WTC11 (cell line): ENCODE measurements around the gene GPATCH8. TPM values are rescaled to one million over a fixed set of nuclear protein-coding genes. Genes with fewer than 3 reads are reported as not detected.

Source experiments
- ATAC-seq: fragments of 200-7000 bp; cut with Tn5 transposase; 2 replicates; pipeline ENCODE4 v1.10.0; 2021; ENCODE audit warnings: mild to moderate bottlenecking, moderate library complexity
- CTCF ChIA-PET: fragments of 300-600 bp; sonication (Branson Sonifier 250); formaldehyde crosslinking; loops from one replicate; lab custom pipeline; 2021; ENCODE audit warnings: antibody characterized with exemption; lab: Charles Lee
- POLR2A ChIA-PET: fragments of 350-600 bp; sonication (Branson Sonifier 250); formaldehyde crosslinking; loops from one replicate; lab custom pipeline; 2021; ENCODE audit warnings: antibody characterized with exemption; lab: Charles Lee
- DNase-seq: peaks from one replicate; pipeline ENCODE4 v3.0.0; 2021; ENCODE audit warnings: low spot score
- H3K27ac Mint-ChIP-seq: 2 replicates; pipeline ENCODE4 v1.8.0; 2021; ENCODE audit warnings: mixed read lengths
- H3K27me3 Mint-ChIP-seq: 2 replicates; pipeline ENCODE4 v1.8.0; 2021; ENCODE audit warnings: low read depth, mild to moderate bottlenecking, moderate library complexity, mixed read lengths
- H3K36me3 Mint-ChIP-seq: 2 replicates; pipeline ENCODE4 v1.8.0; 2021; ENCODE audit warnings: mixed read lengths
- H3K4me1 Mint-ChIP-seq: 2 replicates; pipeline ENCODE4 v1.8.0; 2022; ENCODE audit warnings: mixed read lengths
- H3K4me3 Mint-ChIP-seq: 2 replicates; pipeline ENCODE4 v1.8.0; 2021; ENCODE audit warnings: mild to moderate bottlenecking, moderate library complexity, mixed read lengths
- H3K9me3 Mint-ChIP-seq: 2 replicates; pipeline ENCODE4 v1.8.0; 2021; ENCODE audit warnings: mixed read lengths
- ARID4B ChIP-seq: sonication (generic); formaldehyde crosslinking; IDR thresholded peaks from 2 replicates; pipeline ENCODE4 v1.8.0; 2023; ENCODE audit warnings: missing genetic modification reagents, mild to moderate bottlenecking, borderline replicate concordance
- CBFB ChIP-seq: sonication (generic); formaldehyde crosslinking; IDR thresholded peaks from 2 replicates; pipeline ENCODE4 v1.8.1; 2022; ENCODE audit warnings: mild to moderate bottlenecking, low read depth, missing genetic modification reagents
- CREB1 ChIP-seq: sonication (generic); formaldehyde crosslinking; IDR thresholded peaks from 2 replicates; pipeline ENCODE4 v1.8.0; 2023; ENCODE audit warnings: mild to moderate bottlenecking, missing genetic modification reagents
- ELF4 ChIP-seq: sonication (generic); formaldehyde crosslinking; IDR thresholded peaks from 2 replicates; pipeline ENCODE4 v1.8.1; 2022; ENCODE audit warnings: low read depth, mild to moderate bottlenecking, moderate library complexity, missing genetic modification reagents
- FOXP1 ChIP-seq: sonication (generic); formaldehyde crosslinking; IDR thresholded peaks from 2 replicates; pipeline ENCODE4 v1.8.0; 2022; ENCODE audit warnings: missing genetic modification reagents, mild to moderate bottlenecking, moderate library complexity, borderline replicate concordance
- IRF1 ChIP-seq: sonication (generic); formaldehyde crosslinking; IDR thresholded peaks from 2 replicates; pipeline ENCODE4 v1.8.0; 2023; ENCODE audit warnings: missing genetic modification reagents
- IRF2 ChIP-seq: sonication (generic); formaldehyde crosslinking; IDR thresholded peaks from 2 replicates; pipeline ENCODE4 v1.8.0; 2022; ENCODE audit warnings: low read depth, missing genetic modification reagents, borderline replicate concordance
- NR1H2 ChIP-seq: sonication (generic); formaldehyde crosslinking; IDR thresholded peaks from 2 replicates; pipeline ENCODE4 v1.9.0; 2021; ENCODE audit warnings: mild to moderate bottlenecking, moderate library complexity, missing genetic modification reagents
- SMAD4 ChIP-seq: sonication (generic); formaldehyde crosslinking; IDR thresholded peaks from 2 replicates; pipeline ENCODE4 v1.8.0; 2022; ENCODE audit warnings: mild to moderate bottlenecking, missing genetic modification reagents
- SOX15 ChIP-seq: fragments of 250-450 bp; sonication (Bioruptor Pico); IDR thresholded peaks from 2 replicates; pipeline ENCODE4 v1.9.0; 2021; ENCODE audit warnings: mild to moderate bottlenecking
- TEAD1 ChIP-seq: sonication (generic); formaldehyde crosslinking; IDR thresholded peaks from 2 replicates; pipeline ENCODE4 v1.8.0; 2022; ENCODE audit warnings: mild to moderate bottlenecking, missing genetic modification reagents
- TEAD4 ChIP-seq: sonication (generic); formaldehyde crosslinking; IDR thresholded peaks from 2 replicates; pipeline ENCODE4 v1.8.0; 2022; ENCODE audit warnings: mild to moderate bottlenecking, missing genetic modification reagents
- ZNF138 ChIP-seq: sonication (generic); formaldehyde crosslinking; conservative IDR thresholded peaks from 2 replicates; pipeline ENCODE4 v1.8.1; 2022; ENCODE audit warnings: mild to moderate bottlenecking, moderate library complexity, missing genetic modification reagents
- ZNF263 ChIP-seq: sonication (generic); formaldehyde crosslinking; IDR thresholded peaks from 2 replicates; pipeline ENCODE4 v1.8.1; 2022; ENCODE audit warnings: low read depth, mild to moderate bottlenecking, moderate library complexity, missing genetic modification reagents
- total RNA-seq: library from RNA; stranded (reverse); gene quantifications from 3 replicates; pipeline ENCODE4 v1.2.3, GENCODE V29; 2021
- TF ChIP-seq, protein P1 (sequence below): fragments of 250-450 bp; sonication (Bioruptor Pico); conservative IDR thresholded peaks from 2 replicates; pipeline ENCODE4 v1.9.0; 2021; ENCODE audit warnings: mild to moderate bottlenecking
- TF ChIP-seq, protein P2 (sequence below): sonication (generic); formaldehyde crosslinking; IDR thresholded peaks from 2 replicates; pipeline ENCODE4 v1.8.0; 2022; ENCODE audit warnings: mild to moderate bottlenecking, missing genetic modification reagents
- TF ChIP-seq, protein P3 (sequence below): fragments of 200-600 bp; IDR thresholded peaks from 2 replicates; pipeline ENCODE4 v1.8.0; 2022; ENCODE audit warnings: antibody characterized with exemption
- TF ChIP-seq, protein P4 (sequence below): sonication (generic); formaldehyde crosslinking; IDR thresholded peaks from 2 replicates; pipeline ENCODE4 v1.8.0; 2023; ENCODE audit warnings: mild to moderate bottlenecking, missing genetic modification reagents
- TF ChIP-seq, protein P5 (sequence below): sonication (generic); formaldehyde crosslinking; IDR thresholded peaks from 2 replicates; pipeline ENCODE4 v1.8.1; 2022; ENCODE audit warnings: low read depth, missing genetic modification reagents, borderline replicate concordance

Gene GPATCH8
- total RNA-seq, 1 experiment from 2014 or later = 51.9 TPM

DNA sequence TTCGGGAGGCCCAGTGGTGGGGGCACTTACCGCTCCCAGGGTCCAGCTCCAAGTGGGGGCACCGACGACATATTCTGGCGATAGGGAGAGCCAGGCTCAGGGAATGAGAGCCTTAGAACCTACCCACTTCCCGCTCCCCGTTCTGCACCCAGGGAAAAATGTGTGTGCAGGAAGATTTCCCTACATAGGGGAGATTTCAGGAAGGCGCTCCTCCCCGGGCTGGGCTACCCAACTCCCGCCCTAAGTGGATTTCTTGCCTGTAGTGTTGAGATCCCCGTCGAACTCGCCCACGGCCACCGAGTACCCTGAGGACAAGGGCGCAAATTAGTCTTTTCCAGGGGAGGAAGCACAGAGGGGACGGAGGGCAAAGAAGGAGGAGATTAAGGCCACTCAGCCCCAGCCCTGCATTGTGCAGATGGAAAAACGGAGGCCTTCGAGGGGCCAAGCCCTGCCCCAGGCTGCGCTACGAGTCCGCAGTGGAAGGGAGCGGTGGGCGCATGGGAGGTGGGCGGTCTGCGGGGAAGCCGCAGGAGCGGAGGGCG lies 118.9 kb downstream of the GPATCH8 start:
- H3K27ac Mint-ChIP-seq = no peak overlapping the region
- H3K27me3 Mint-ChIP-seq = peaks cover 59% of the 10 kb centered on the region
- peak; percentile 27 for ATAC-seq
- CTCF ChIA-PET = interaction anchor here (1.0 to 3.1 kb wide), 11 partner anchors 9 to 378 kb away, joined by 3 to 67 read pairs (median 8); partner anchors contain the start of gene FAM171A2
- H3K36me3 Mint-ChIP-seq = no peaks in the 10 kb centered on the region
- DNase-seq = no peak
- H3K4me1 Mint-ChIP-seq = peaks cover 15% of the 10 kb centered on the region
- no peaks in the 10 kb centered on the region for H3K9me3 Mint-ChIP-seq
- H3K4me3 Mint-ChIP-seq = peak overlapping the region; percentile 80
- POLR2A ChIA-PET = interaction anchor here (1.2 to 1.6 kb wide), 2 partner anchors 9 to 139 kb away, joined by 4 to 5 read pairs; no protein-coding TSS in a partner anchor
- TF ChIP-seq, protein P1, sequence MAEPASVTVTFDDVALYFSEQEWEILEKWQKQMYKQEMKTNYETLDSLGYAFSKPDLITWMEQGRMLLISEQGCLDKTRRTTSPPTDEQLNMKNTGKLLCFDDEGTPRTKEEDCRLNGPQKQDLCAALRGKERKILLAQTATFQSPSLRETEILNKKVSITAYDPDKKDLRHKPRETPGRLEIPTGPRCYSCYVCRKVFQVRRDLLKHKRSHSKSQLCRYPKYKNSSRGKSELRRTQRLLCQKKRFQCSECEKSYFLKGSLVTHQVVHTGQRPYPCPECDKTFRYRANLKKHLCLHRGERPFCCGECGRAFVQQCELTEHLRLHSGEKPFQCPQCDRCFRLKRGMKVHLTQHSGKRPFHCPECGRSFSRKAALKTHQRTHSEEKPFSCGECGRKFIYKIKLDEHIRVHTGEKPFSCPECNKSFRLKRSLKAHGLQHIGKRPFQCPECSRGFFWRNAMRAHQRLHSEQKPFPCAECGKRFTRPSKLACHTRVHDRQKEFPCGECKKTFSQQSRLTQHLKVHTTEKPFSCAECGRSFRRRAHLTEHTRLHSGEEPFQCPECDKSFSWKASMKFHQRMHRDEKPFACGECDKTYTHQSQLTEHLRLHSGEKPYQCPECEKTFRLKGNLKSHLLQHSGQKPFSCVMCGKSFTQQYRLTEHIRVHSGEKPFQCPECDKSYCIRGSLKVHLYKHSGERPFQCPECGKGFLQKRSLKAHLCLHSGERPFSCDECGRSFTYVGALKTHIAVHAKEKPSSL (CRISPR knock-in tag) = no peak
- TF ChIP-seq, protein P2, sequence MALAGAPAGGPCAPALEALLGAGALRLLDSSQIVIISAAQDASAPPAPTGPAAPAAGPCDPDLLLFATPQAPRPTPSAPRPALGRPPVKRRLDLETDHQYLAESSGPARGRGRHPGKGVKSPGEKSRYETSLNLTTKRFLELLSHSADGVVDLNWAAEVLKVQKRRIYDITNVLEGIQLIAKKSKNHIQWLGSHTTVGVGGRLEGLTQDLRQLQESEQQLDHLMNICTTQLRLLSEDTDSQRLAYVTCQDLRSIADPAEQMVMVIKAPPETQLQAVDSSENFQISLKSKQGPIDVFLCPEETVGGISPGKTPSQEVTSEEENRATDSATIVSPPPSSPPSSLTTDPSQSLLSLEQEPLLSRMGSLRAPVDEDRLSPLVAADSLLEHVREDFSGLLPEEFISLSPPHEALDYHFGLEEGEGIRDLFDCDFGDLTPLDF (CRISPR knock-in tag) = 0 out of 2 replicates have a peak, but pooled peaks have one; percentile 45
- no peak for TF ChIP-seq TEAD4 (CRISPR knock-in tag)
- TF ChIP-seq FOXP1 = no peak
- no peak for TF ChIP-seq ZNF138 (CRISPR knock-in tag)
- no peak for TF ChIP-seq IRF2
- TF ChIP-seq, protein P3, sequence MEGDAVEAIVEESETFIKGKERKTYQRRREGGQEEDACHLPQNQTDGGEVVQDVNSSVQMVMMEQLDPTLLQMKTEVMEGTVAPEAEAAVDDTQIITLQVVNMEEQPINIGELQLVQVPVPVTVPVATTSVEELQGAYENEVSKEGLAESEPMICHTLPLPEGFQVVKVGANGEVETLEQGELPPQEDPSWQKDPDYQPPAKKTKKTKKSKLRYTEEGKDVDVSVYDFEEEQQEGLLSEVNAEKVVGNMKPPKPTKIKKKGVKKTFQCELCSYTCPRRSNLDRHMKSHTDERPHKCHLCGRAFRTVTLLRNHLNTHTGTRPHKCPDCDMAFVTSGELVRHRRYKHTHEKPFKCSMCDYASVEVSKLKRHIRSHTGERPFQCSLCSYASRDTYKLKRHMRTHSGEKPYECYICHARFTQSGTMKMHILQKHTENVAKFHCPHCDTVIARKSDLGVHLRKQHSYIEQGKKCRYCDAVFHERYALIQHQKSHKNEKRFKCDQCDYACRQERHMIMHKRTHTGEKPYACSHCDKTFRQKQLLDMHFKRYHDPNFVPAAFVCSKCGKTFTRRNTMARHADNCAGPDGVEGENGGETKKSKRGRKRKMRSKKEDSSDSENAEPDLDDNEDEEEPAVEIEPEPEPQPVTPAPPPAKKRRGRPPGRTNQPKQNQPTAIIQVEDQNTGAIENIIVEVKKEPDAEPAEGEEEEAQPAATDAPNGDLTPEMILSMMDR = no peak
- no peak; the same call in 1 of the 2 replicates for TF ChIP-seq IRF1 (CRISPR knock-in tag)
- no peak for TF ChIP-seq SMAD4 (CRISPR knock-in tag)
- TF ChIP-seq SOX15 = no peak
- TF ChIP-seq CREB1 = no peak
- 0 out of 2 replicates have a peak, but pooled peaks have one; percentile 9 for TF ChIP-seq TEAD1 (CRISPR knock-in tag)
- TF ChIP-seq ARID4B = no peak
- TF ChIP-seq, protein P4, sequence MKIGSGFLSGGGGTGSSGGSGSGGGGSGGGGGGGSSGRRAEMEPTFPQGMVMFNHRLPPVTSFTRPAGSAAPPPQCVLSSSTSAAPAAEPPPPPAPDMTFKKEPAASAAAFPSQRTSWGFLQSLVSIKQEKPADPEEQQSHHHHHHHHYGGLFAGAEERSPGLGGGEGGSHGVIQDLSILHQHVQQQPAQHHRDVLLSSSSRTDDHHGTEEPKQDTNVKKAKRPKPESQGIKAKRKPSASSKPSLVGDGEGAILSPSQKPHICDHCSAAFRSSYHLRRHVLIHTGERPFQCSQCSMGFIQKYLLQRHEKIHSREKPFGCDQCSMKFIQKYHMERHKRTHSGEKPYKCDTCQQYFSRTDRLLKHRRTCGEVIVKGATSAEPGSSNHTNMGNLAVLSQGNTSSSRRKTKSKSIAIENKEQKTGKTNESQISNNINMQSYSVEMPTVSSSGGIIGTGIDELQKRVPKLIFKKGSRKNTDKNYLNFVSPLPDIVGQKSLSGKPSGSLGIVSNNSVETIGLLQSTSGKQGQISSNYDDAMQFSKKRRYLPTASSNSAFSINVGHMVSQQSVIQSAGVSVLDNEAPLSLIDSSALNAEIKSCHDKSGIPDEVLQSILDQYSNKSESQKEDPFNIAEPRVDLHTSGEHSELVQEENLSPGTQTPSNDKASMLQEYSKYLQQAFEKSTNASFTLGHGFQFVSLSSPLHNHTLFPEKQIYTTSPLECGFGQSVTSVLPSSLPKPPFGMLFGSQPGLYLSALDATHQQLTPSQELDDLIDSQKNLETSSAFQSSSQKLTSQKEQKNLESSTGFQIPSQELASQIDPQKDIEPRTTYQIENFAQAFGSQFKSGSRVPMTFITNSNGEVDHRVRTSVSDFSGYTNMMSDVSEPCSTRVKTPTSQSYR (CRISPR knock-in tag) = 0 out of 2 replicates have a peak, but pooled peaks have one; percentile 52
- no peak for TF ChIP-seq ZNF263 (CRISPR knock-in tag)
- no peak for TF ChIP-seq NR1H2 (CRISPR knock-in tag)
- TF ChIP-seq CBFB = no peak
- TF ChIP-seq, protein P5, sequence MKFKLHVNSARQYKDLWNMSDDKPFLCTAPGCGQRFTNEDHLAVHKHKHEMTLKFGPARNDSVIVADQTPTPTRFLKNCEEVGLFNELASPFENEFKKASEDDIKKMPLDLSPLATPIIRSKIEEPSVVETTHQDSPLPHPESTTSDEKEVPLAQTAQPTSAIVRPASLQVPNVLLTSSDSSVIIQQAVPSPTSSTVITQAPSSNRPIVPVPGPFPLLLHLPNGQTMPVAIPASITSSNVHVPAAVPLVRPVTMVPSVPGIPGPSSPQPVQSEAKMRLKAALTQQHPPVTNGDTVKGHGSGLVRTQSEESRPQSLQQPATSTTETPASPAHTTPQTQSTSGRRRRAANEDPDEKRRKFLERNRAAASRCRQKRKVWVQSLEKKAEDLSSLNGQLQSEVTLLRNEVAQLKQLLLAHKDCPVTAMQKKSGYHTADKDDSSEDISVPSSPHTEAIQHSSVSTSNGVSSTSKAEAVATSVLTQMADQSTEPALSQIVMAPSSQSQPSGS (CRISPR knock-in tag) = no peak
- no peak for TF ChIP-seq ELF4
